ENCODE results near the gene TAGAP.

Gene TAGAP

GRCh38 chr6:159059141-159059540 lies 14.3 kb upstream of the TAGAP start:
- DNase-seq (ENCODE audit: low spot score), result no peak
- in situ Hi-C loops (cut with MboI; ENCODE audit: low sequenced_read_pairs, unreplicated experiment), result no loop called here
- no peak for TF ChIP-seq CTCF (IDR thresholded peaks at IDR 0.05; ENCODE audit: borderline replicate concordance, control extremely low read depth, extremely low read depth, insufficient read depth, missing control alignments)

- in situ Hi-C loops (cut with MboI; ENCODE audit: low sequenced_read_pairs, unreplicated experiment), result no loop called here
- TF ChIP-seq CTCF (IDR thresholded peaks at IDR 0.05; ENCODE audit: borderline replicate concordance, control extremely low read depth, extremely low read depth, insufficient read depth, missing control alignments), result no peak
- DNase-seq (ENCODE audit: low spot score), result no peak
Observed at GRCh38 chr6:159056899-159057298, 12.1 kb upstream of the TAGAP start.

GRCh38 chr6:159056432-159056831 lies 11.6 kb upstream of the TAGAP start:
- no peak for TF ChIP-seq CTCF (IDR thresholded peaks at IDR 0.05; ENCODE audit: borderline replicate concordance, control extremely low read depth, extremely low read depth, insufficient read depth, missing control alignments)
- DNase-seq (ENCODE audit: low spot score), result no peak
- in situ Hi-C loops (cut with MboI; ENCODE audit: low sequenced_read_pairs, unreplicated experiment), result no loop called here

GRCh38 chr6:159056003-159056402 lies 11.2 kb upstream of the TAGAP start:
- in situ Hi-C loops (cut with MboI; ENCODE audit: low sequenced_read_pairs, unreplicated experiment), result no loop called here
- TF ChIP-seq CTCF (IDR thresholded peaks at IDR 0.05; ENCODE audit: borderline replicate concordance, control extremely low read depth, extremely low read depth, insufficient read depth, missing control alignments), result no peak
- no peak for DNase-seq (ENCODE audit: low spot score)

GRCh38 chr6:159053781-159054398 lies 9.1 kb upstream of the TAGAP start:
- TF ChIP-seq CTCF (IDR thresholded peaks at IDR 0.05; ENCODE audit: borderline replicate concordance, control extremely low read depth, extremely low read depth, insufficient read depth, missing control alignments), result no peak
- no peak for DNase-seq (ENCODE audit: low spot score)
- in situ Hi-C loops (cut with MboI; ENCODE audit: low sequenced_read_pairs, unreplicated experiment), result no loop called here

GRCh38 chr6:159052720-159053119 lies 7.9 kb upstream of the TAGAP start:
- in situ Hi-C loops (cut with MboI; ENCODE audit: low sequenced_read_pairs, unreplicated experiment), result no loop called here
- DNase-seq (ENCODE audit: low spot score), result no peak
- no peak for TF ChIP-seq CTCF (IDR thresholded peaks at IDR 0.05; ENCODE audit: borderline replicate concordance, control extremely low read depth, extremely low read depth, insufficient read depth, missing control alignments)

Data from GM13976 (cell line).